ENCODE data around the gene NFU1. TPM values are rescaled to one million over a fixed set of nuclear protein-coding genes. Genes with fewer than 3 reads are reported as not detected.
A peak's percentile ranks its signal among the peaks of the same experiment; 100 is the strongest.

The NFU1 gene
- total RNA-seq, 4 donors from 2014 or later = 32.0 to 48.1 (median 40.9) TPM

DNA sequence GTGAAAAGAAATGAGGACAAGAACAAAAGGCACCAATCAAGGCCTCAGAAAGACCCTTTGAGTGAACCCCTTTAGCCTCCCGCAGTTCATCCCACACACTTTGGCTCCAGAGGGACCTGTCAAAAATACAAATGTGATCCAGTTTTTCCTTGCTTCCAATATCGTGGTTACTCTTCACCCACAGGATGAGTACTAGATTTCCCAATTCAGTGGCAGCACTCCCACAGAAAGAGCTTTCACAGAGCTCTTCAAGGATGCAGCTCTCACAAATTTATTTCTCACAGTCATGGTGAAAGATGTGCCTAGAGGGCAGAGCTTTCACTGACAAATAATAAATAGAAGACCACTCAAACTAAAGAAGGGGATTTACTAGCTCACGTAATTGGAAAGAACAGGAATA is 47.2 kb downstream of the NFU1 start:
- peaks cover 0 to 23% (median 0%) of the 10 kb centered on the region in 3 donors for H3K36me3 ChIP-seq
- TF ChIP-seq POLR2A (IDR thresholded peaks at IDR 0.05) (no peak), EP300 (IDR thresholded peaks at IDR 0.05) (no peak)
- TF ChIP-seq, protein P1, sequence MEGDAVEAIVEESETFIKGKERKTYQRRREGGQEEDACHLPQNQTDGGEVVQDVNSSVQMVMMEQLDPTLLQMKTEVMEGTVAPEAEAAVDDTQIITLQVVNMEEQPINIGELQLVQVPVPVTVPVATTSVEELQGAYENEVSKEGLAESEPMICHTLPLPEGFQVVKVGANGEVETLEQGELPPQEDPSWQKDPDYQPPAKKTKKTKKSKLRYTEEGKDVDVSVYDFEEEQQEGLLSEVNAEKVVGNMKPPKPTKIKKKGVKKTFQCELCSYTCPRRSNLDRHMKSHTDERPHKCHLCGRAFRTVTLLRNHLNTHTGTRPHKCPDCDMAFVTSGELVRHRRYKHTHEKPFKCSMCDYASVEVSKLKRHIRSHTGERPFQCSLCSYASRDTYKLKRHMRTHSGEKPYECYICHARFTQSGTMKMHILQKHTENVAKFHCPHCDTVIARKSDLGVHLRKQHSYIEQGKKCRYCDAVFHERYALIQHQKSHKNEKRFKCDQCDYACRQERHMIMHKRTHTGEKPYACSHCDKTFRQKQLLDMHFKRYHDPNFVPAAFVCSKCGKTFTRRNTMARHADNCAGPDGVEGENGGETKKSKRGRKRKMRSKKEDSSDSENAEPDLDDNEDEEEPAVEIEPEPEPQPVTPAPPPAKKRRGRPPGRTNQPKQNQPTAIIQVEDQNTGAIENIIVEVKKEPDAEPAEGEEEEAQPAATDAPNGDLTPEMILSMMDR (IDR thresholded peaks at IDR 0.05) = no peak
- no peak overlapping the region for H3K27ac ChIP-seq
- H3K27me3 ChIP-seq = no peaks in the 10 kb centered on the region
- 61 to 69% methylated on average over 3 of the region's 3 CpGs for WGBS, 2 donors
- peaks cover 0 to 32% (median 4%) of the 10 kb centered on the region in 4 donors for H3K4me1 ChIP-seq
- peak in 1 of 2 donors; percentile 14 for DNase-seq (ENCODE audit: low spot score in 2 of 2)
- H3K9me3 ChIP-seq = no peaks in the 10 kb centered on the region
- no peak overlapping the region for H3K4me3 ChIP-seq

DNA sequence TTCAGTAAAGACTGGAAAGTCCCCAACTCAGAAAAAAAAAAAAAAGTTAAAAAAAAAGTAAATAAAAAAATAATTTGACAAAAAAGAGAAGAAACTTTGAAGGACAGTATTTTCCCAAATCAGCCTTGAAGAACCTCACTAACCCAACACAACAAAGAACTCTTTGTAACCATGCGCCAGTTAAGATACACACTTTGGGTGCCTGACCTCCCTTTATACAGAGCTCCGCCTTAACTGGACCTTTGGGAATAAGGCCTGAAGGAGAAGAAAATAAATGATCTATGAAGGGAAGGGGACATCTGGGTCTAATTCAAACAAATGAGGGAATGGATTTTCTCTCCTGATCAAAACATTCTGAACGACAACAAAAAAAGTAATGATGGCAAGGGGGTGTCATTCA is 48.0 kb downstream of the NFU1 start:
- H3K4me1 ChIP-seq = peaks cover 0 to 34% (median 4%) of the 10 kb centered on the region in 4 donors
- H3K4me3 ChIP-seq = no peak overlapping the region
- peaks cover 0 to 15% (median 0%) of the 10 kb centered on the region in 3 donors for H3K36me3 ChIP-seq
- no peaks in the 10 kb centered on the region for H3K27me3 ChIP-seq
- 43 to 53% methylated on average over 3 of the region's 3 CpGs for WGBS, 2 donors
- H3K27ac ChIP-seq = no peak overlapping the region
- TF ChIP-seq EP300 (IDR thresholded peaks at IDR 0.05) (no peak), POLR2A (IDR thresholded peaks at IDR 0.05) (no peak)
- TF ChIP-seq, protein P1 (IDR thresholded peaks at IDR 0.05) = no peak
- DNase-seq (ENCODE audit: low spot score in 2 of 2) = no peak
- H3K9me3 ChIP-seq = no peaks in the 10 kb centered on the region

DNA sequence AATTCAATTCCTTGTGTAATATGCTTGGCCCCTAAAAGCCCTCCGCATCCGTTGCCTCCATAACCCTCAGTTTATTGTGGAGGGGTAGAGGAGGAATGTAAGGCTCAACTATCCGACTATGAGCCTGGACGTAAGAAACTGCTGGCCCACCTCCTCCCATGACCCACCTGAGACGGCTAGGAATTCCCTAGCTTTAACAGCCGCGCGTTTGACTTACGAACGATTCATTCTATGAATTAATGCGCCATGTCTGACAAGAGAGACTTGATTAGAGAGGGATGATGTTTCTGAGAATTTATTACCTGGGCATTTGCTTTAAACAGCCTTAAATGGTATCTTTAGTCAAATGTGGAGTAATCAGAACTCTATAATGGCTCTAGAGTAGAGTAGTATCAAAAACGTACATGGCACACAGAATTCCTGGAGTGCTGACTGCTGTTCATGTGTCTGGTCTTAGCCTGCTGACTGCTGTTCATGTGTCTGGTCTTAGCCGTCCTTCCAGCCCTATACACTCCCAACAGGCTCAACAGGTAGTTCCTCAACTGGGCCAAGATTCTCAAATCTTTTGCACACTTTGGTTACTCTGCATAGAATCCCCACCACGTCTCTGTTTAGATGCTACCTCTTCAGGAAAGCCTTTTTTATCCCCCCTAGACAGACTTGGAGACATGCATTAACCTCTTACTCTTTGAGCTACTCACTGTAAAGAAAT is 49.3 kb downstream of the NFU1 start:
- Histone ChIP-seq H3K9me3 (no peaks in the 10 kb centered on the region), H3K4me3 (peak overlapping the region; percentile 54 to 99 (median 84)), H3K4me1 (peaks cover 0 to 43% (median 6%) of the 10 kb centered on the region in 4 donors), H3K36me3 (peaks cover 0 to 2% (median 0%) of the 10 kb centered on the region in 3 donors), H3K27me3 (no peaks in the 10 kb centered on the region), H3K27ac (peak overlapping the region; percentile 80 to 92 (median 86))
- no peak for DNase-seq (ENCODE audit: low spot score in 2 of 2)
- TF ChIP-seq, protein P1 (IDR thresholded peaks at IDR 0.05) = no peak
- no peak for TF ChIP-seq EP300 (IDR thresholded peaks at IDR 0.05)
- no peak for TF ChIP-seq POLR2A (IDR thresholded peaks at IDR 0.05)
- 58 to 65% methylated on average over 14 of the region's 14 CpGs for WGBS, 2 donors

DNA sequence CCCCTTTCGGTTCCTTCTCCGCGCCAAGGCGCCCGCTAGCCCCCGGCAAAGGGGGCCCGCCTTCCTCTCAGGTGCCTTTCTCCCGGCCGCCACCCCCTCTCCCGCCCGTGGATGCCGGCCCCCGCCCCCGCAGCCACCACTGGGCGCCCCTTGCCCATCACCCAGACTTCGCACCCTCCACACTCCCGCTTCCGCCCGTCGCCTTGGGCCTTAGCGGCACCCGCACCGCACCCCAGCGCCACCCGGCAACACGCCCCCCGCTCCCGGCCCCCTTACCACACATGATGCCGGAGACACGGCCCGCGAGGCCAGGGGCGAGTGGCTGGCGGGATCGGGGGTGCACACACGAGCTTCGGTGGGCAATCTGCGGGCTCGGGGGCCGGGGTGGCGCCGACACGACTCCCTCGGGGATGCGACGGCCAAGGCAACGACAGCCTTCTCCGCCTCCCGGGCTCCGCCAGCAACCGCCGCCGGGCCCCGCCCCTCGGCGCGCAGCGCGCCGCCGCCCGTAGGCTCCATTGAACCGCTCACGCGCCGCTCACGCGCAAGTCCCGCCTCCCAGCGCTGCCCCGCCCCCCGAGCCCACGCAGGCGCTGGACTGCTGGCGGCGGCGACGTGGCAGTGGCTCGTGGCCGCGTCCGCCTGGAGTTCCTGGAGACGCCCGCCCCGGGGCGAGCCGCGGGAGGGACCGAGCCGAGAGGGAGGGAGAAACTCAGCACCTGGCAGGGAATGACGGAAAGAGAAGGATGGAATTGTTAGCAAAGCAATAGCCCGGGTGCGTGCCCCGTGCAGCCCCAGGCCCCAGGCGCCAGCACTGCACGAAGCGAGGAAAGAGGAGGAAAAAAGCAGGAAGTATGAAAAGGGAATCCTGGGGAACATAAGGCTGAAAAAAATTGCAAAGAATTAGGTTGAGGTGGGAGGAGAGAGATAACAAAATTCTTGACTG is 50.2 kb downstream of the NFU1 start, which contains the start of gene GFPT1:
TSS of gene GFPT1 (minus strand) at position 439 of the 946 bp plus-strand sequence. CDS start at position 283, 156 bp downstream.
- Histone ChIP-seq H3K9me3 (no peaks in the 10 kb centered on the region), H3K4me3 (peak within 1 kb of the TSS; percentile 70 to 99 (median 94)), H3K27ac (peak within 1 kb of the TSS; percentile 82 to 92 (median 88)), H3K4me1 (peaks cover 0 to 51% (median 8%) of the 10 kb centered on the region in 4 donors), H3K27me3 (no peaks in the 10 kb centered on the region), H3K36me3 (no peaks in the 10 kb centered on the region)
- WGBS, 2 donors = 0 to 1% methylated on average over 56 to 57 of the region's 97 CpGs
- TF ChIP-seq POLR2A (IDR thresholded peaks at IDR 0.05) = peak; percentile 79 to 90
- TF ChIP-seq, protein P1 (IDR thresholded peaks at IDR 0.05) = peak in 1 of 5 experiments; percentile 11
- TF ChIP-seq EP300 (IDR thresholded peaks at IDR 0.05) = peak in 1 of 2 donors; percentile 85
- peak; percentile 88 to 89 for DNase-seq (ENCODE audit: low spot score in 2 of 2)
